ENCODE data around the gene INMT.

INMT gene

GRCh38 chr7:30788640-30789333 lies 36.9 kb downstream of the INMT start:
- DNase-seq (ENCODE audit: low spot score) = no peak

- DNase-seq (ENCODE audit: low spot score) = no peak
Observed at GRCh38 chr7:30789334-30789711, 37.4 kb downstream of the INMT start.

- no peak for DNase-seq (ENCODE audit: low spot score)
Observed at GRCh38 chr7:30790356-30790755, 38.4 kb downstream of the INMT start.

- DNase-seq (ENCODE audit: low spot score) = no peak
Observed at GRCh38 chr7:30791114-30791513, 39.2 kb downstream of the INMT start.

- no peak for DNase-seq (ENCODE audit: low spot score)
Observed at GRCh38 chr7:30795161-30795948, 43.4 kb downstream of the INMT start.

GRCh38 chr7:30796105-30796869 lies 44.4 kb downstream of the INMT start:
- DNase-seq (ENCODE audit: low spot score) = no peak

GRCh38 chr7:30797176-30798040 lies 45.5 kb downstream of the INMT start:
- no peak for DNase-seq (ENCODE audit: low spot score)

- DNase-seq (ENCODE audit: low spot score) = no peak
Observed at GRCh38 chr7:30799206-30799975, 47.5 kb downstream of the INMT start.

- no peak for DNase-seq (ENCODE audit: low spot score)
Observed at GRCh38 chr7:30799976-30800661, 48.2 kb downstream of the INMT start.

- peak; percentile 76 for DNase-seq (ENCODE audit: low spot score)
Observed at GRCh38 chr7:30800785-30801252, 48.9 kb downstream of the INMT start.

GRCh38 chr7:30802812-30803211 lies 50.9 kb downstream of the INMT start:
- DNase-seq (ENCODE audit: low spot score) = no peak

GRCh38 chr7:30804078-30804661 lies 52.2 kb downstream of the INMT start:
- no peak for DNase-seq (ENCODE audit: low spot score)

GRCh38 chr7:30805081-30805691 lies 53.3 kb downstream of the INMT start:
- DNase-seq (ENCODE audit: low spot score) = no peak

GRCh38 chr7:30805931-30806330 lies 54.0 kb downstream of the INMT start:
- no peak for DNase-seq (ENCODE audit: low spot score)
